Prostate gland (tissue), 2 donors: ENCODE results near the gene DCLK2. TPM values are rescaled to one million over a fixed set of nuclear protein-coding genes. Genes with fewer than 3 reads are reported as not detected.

Experiments
- DNase-seq: peaks from one replicate; pipeline ENCODE4 v3.0.0-alpha.2; 2019; ENCODE audit warnings: low spot score
- H3K27ac ChIP-seq, 2 donors: fragments of 200-600 bp; sonication (generic); 2 replicates each; pipeline ENCODE4 v1.5.1; 2017 to 2019
- H3K27me3 ChIP-seq: fragments of 200-600 bp; sonication (generic); replicated peaks from 2 replicates; pipeline ENCODE4 v1.5.1; 2019; ENCODE audit not compliant: insufficient read depth
- H3K36me3 ChIP-seq, 2 donors: fragments of 200-600 bp; sonication (generic); 1 replicate in 1 of 2; 2 replicates in 1 of 2; pipeline versions ENCODE4 v1.5.1 to v1.8.1; 2017 to 2019
- H3K4me1 ChIP-seq: fragments of 200-600 bp; sonication (generic); replicated peaks from 2 replicates; pipeline ENCODE4 v1.5.1; 2019
- H3K4me3 ChIP-seq, 2 donors: fragments of 200-600 bp; sonication (generic); 2 replicates each; pipeline ENCODE4 v1.5.1; 2017 to 2019
- H3K9me3 ChIP-seq: fragments of 200-600 bp; sonication (generic); 2 replicates; pipeline ENCODE4 v1.5.1; 2017
- CTCF ChIP-seq, 4 experiments: fragments of 200-600 bp in 2 of 4; fragments of 450-650 bp in 2 of 4; sonication (generic) in 2 of 4; IDR thresholded peaks; 1 replicate in 3 of 4; 2 replicates in 1 of 4; pipeline ENCODE4 v1.5.1; 2016 to 2019; ENCODE audit warnings: antibody characterized with exemption in 4 of 4, mild to moderate bottlenecking in 2 of 4, moderate library complexity in 2 of 4
- POLR2A ChIP-seq: fragments of 450-650 bp; IDR thresholded peaks from one replicate; pipeline ENCODE4 v1.6.1; 2016; ENCODE audit warnings: antibody characterized with exemption, mild to moderate bottlenecking
- POLR2AphosphoS5 ChIP-seq: sonication (generic); formaldehyde crosslinking; IDR thresholded peaks from one replicate; pipeline ENCODE4 v1.6.1; 2017; ENCODE audit warnings: antibody characterized with exemption
- WGBS: methylation state at CpG from one replicate; pipeline ENCODE4 v1.1.5; 2018; 5-methylcytosine and 5-hydroxymethylcytosine counted together
- intact Hi-C: fragments of 100-400 bp; cut with DNase I; formaldehyde crosslinking; loops from one replicate; pipeline ENCODE4 v1.14.2; 2022
- total RNA-seq, 2 donors: library from RNA; depleted of rRNA; stranded (reverse); fragments of >200 nt; gene quantifications; one replicate each; pipeline ENCODE4 v1.1.0, GENCODE V29; 2016

Gene DCLK2
- total RNA-seq, 2 donors from 2014 or later = 3.3 to 18.6 TPM

DNA sequence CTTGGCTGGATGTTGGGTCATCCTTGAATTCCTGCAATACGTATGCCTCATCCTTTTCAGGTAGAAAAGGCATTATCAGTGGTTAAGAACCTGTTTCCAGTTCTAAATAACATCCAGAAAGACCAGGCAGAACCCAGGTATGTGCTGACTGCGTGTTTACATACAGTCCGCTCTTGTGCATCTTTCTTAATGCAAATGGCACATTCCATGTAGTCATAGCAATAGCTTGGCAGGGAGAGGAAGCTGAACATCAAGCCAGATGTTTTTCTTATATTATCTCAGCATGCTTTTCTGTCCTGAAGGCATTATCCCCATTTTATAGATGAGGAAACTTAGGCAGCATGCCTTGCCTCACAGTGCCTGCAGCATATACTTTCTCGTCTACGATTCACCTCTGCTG, 2.1 kb downstream of the DCLK2 start:
- 81% methylated on average over 5 of the region's 5 CpGs for WGBS
- H3K4me3 ChIP-seq = no peak overlapping the region
- intact Hi-C loops = no loop called here

GRCh38 chr4:150080875-150081274, 2.6 kb downstream of the DCLK2 start:
- WGBS = 39% methylated on average over 1 of the region's 1 CpG
- Histone ChIP-seq H3K27me3 (no peaks in the 10 kb centered on the region), H3K4me3 (no peak overlapping the region), H3K27ac (no peak overlapping the region), H3K36me3 (no peaks in the 10 kb centered on the region), H3K9me3 (no peaks in the 10 kb centered on the region), H3K4me1 (no peaks in the 10 kb centered on the region)
- TF ChIP-seq CTCF (IDR thresholded peaks at IDR 0.05) = no peak
- no peak for TF ChIP-seq POLR2A
- peak; percentile 36 for TF ChIP-seq POLR2AphosphoS5
- intact Hi-C loops = no loop called here
- DNase-seq = no peak

More for the DNA sequence above, 2.1 kb downstream of the DCLK2 start:
- Histone ChIP-seq H3K36me3 (no peaks in the 10 kb centered on the region), H3K9me3 (no peaks in the 10 kb centered on the region), H3K27ac (no peak overlapping the region), H3K4me1 (no peaks in the 10 kb centered on the region), H3K27me3 (no peaks in the 10 kb centered on the region)
- no peak for TF ChIP-seq CTCF (IDR thresholded peaks at IDR 0.05)
- no peak for TF ChIP-seq POLR2AphosphoS5
- TF ChIP-seq POLR2A = no peak
- DNase-seq = no peak

GRCh38 chr4:150082241-150082640, 4.0 kb downstream of the DCLK2 start:
- intact Hi-C loops = no loop called here
- H3K9me3 ChIP-seq = no peaks in the 10 kb centered on the region
- no peak for TF ChIP-seq CTCF (IDR thresholded peaks at IDR 0.05)
- no peak for TF ChIP-seq POLR2AphosphoS5
- TF ChIP-seq POLR2A = no peak
- H3K36me3 ChIP-seq = no peaks in the 10 kb centered on the region
- H3K4me3 ChIP-seq = no peak overlapping the region
- H3K4me1 ChIP-seq = no peaks in the 10 kb centered on the region
- H3K27ac ChIP-seq = no peak overlapping the region
- H3K27me3 ChIP-seq = no peaks in the 10 kb centered on the region
- no peak for DNase-seq
- WGBS = 44% methylated on average over 1 of the region's 1 CpG

- H3K4me3 ChIP-seq = no peak overlapping the region
- no peak for DNase-seq
- TF ChIP-seq POLR2AphosphoS5 = no peak
- no peak for TF ChIP-seq CTCF (IDR thresholded peaks at IDR 0.05)
- H3K27me3 ChIP-seq = no peaks in the 10 kb centered on the region
- intact Hi-C loops = no loop called here
- no peaks in the 10 kb centered on the region for H3K36me3 ChIP-seq
- no peaks in the 10 kb centered on the region for H3K4me1 ChIP-seq
- WGBS = 50% methylated on average over 4 of the region's 4 CpGs
- no peaks in the 10 kb centered on the region for H3K9me3 ChIP-seq
- H3K27ac ChIP-seq = no peak overlapping the region
These were observed 8.8 kb downstream of the DCLK2 start for GRCh38 chr4:150087006-150087405.

GRCh38 chr4:150089732-150090131, 11.5 kb downstream of the DCLK2 start:
- TF ChIP-seq POLR2A = no peak
- no peak for TF ChIP-seq POLR2AphosphoS5
- TF ChIP-seq CTCF (IDR thresholded peaks at IDR 0.05) = no peak
- no peak for DNase-seq
- H3K36me3 ChIP-seq = no peaks in the 10 kb centered on the region
- no peak overlapping the region for H3K27ac ChIP-seq
- intact Hi-C loops = no loop called here
- no peaks in the 10 kb centered on the region for H3K9me3 ChIP-seq
- WGBS = 64% methylated on average over 5 of the region's 5 CpGs
- H3K27me3 ChIP-seq = no peaks in the 10 kb centered on the region
- no peak overlapping the region for H3K4me3 ChIP-seq
- no peaks in the 10 kb centered on the region for H3K4me1 ChIP-seq
